ENCODE results near the gene RHBDF2.

- TF ChIP-seq, protein P1, sequence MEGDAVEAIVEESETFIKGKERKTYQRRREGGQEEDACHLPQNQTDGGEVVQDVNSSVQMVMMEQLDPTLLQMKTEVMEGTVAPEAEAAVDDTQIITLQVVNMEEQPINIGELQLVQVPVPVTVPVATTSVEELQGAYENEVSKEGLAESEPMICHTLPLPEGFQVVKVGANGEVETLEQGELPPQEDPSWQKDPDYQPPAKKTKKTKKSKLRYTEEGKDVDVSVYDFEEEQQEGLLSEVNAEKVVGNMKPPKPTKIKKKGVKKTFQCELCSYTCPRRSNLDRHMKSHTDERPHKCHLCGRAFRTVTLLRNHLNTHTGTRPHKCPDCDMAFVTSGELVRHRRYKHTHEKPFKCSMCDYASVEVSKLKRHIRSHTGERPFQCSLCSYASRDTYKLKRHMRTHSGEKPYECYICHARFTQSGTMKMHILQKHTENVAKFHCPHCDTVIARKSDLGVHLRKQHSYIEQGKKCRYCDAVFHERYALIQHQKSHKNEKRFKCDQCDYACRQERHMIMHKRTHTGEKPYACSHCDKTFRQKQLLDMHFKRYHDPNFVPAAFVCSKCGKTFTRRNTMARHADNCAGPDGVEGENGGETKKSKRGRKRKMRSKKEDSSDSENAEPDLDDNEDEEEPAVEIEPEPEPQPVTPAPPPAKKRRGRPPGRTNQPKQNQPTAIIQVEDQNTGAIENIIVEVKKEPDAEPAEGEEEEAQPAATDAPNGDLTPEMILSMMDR (optimal IDR thresholded peaks at IDR 0.05 in 1 of 3, IDR thresholded peaks at IDR 0.05 in 1 of 3, conservative IDR thresholded peaks at IDR 0.05 in 1 of 3; ENCODE audit: extremely low read depth in 1 of 3, insufficient read depth in 2 of 3, low read length in 3 of 3), result no peak
- no peak for TF ChIP-seq EZH2 (IDR thresholded peaks at IDR 0.05; ENCODE audit: low read length)
Measured at GRCh38 chr17:76510831-76511244, 9.6 kb upstream of the RHBDF2 start.

Data from keratinocyte (primary cell).